Gastroesophageal sphincter (tissue), 4 donors: ENCODE results near the gene EGFR. TPM values are rescaled to one million over a fixed set of nuclear protein-coding genes. Genes with fewer than 3 reads are reported as not detected.

ENCODE experiments used
- ATAC-seq: fragments of 150-250 bp; one replicate; pipeline ENCODE4 v1.9.1; 2016; ENCODE audit warnings: mild to moderate bottlenecking, moderate library complexity
- H3K27ac ChIP-seq, 4 donors: fragments of 200-600 bp; sonication (generic) in 3 of 4; 1 replicate in 3 of 4; 2 replicates in 1 of 4; pipeline ENCODE4 v1.5.1; 2016 to 2019
- H3K27me3 ChIP-seq: fragments of 200-600 bp; sonication (generic); one replicate; pipeline ENCODE4 v1.5.1; 2019
- H3K36me3 ChIP-seq, 2 donors: fragments of 200-600 bp; sonication (generic); one replicate each; pipeline ENCODE4 v1.5.1; 2019; ENCODE audit warnings: control low read depth in 1 of 2
- H3K4me1 ChIP-seq, 3 donors: fragments of 200-600 bp; sonication (generic); 1 replicate in 2 of 3; 2 replicates in 1 of 3; pipeline ENCODE4 v1.5.1; 2016 to 2019; ENCODE audit warnings: control low read depth in 2 of 3
- H3K4me3 ChIP-seq, 2 donors: fragments of 200-600 bp; sonication (generic); one replicate each; pipeline ENCODE4 v1.5.1; 2019; ENCODE audit warnings: mild to moderate bottlenecking in 1 of 2, moderate library complexity in 1 of 2
- H3K9me3 ChIP-seq, 3 donors: fragments of 200-600 bp; sonication (generic); one replicate each; pipeline ENCODE4 v1.5.1; 2017 to 2019; ENCODE audit warnings: control low read depth in 2 of 3
- EP300 ChIP-seq: sonication (generic); formaldehyde crosslinking; IDR thresholded peaks from one replicate; pipeline ENCODE4 v1.6.1; 2017; ENCODE audit warnings: antibody characterized with exemption, mild to moderate bottlenecking
- POLR2A ChIP-seq, 2 donors: fragments of 450-650 bp; IDR thresholded peaks; one replicate each; pipeline ENCODE4 v1.6.1; 2017; ENCODE audit warnings: antibody characterized with exemption in 2 of 2, mild to moderate bottlenecking in 2 of 2, moderate library complexity in 1 of 2
- POLR2AphosphoS5 ChIP-seq: sonication (generic); formaldehyde crosslinking; IDR thresholded peaks from one replicate; pipeline ENCODE4 v1.6.1; 2017; ENCODE audit warnings: antibody characterized with exemption
- WGBS, 2 donors: methylation state at CpG; one replicate each; pipeline ENCODE4 v1.1.5; 2018; ENCODE audit warnings: low coverage in 1 of 2; 5-methylcytosine and 5-hydroxymethylcytosine counted together
- total RNA-seq, 4 donors: library from RNA; depleted of rRNA; stranded (reverse); fragments of >200 nt; gene quantifications; one replicate each; pipeline ENCODE4 v1.1.0, GENCODE V29; 2016
- TF ChIP-seq, protein P1 (sequence below), 4 experiments: fragments of 200-600 bp in 2 of 4; fragments of 450-650 bp in 2 of 4; sonication (generic) in 1 of 4; IDR thresholded peaks; one replicate each; pipeline ENCODE4 v1.5.1; 2017 to 2019; ENCODE audit warnings: antibody characterized with exemption in 4 of 4, mild to moderate bottlenecking in 2 of 4, moderate library complexity in 2 of 4

Gene EGFR
- total RNA-seq, 4 donors from 2014 or later = 85.7 to 126 (median 111) TPM

DNA sequence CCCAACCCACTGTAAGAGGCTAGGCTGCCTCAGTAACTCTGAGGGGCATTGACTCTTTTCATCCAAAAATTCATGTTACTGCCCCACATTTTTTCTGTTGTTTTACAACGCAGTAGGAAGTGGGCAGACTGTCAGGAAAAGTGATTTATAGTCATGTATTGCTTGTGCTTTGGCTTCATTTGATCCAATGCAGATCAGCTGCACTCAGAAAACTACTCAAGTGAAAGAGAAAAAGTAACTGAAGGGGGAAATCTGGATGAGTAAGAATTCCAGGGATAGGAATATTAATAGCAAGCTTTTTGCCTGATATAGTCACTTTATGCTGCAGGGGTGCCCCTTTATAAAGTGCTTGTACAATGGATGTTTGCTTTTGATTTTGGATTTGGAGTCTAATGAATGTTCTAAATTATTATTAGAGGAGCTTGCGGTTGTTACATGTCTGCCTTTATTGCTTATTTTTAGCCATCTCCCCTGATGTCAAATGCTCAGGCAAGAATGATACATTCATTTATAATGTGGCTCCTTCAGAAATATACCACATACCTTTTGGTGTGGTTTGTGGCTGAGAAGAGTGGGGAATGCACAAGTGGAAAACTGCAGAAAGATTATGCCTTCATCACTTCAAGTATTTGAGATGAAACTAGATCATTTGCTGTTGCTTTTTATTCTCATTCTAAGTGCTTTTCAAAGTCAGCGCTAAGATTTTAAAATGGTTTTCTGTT is 86.1 kb downstream of the EGFR start:
- 33 to 67% methylated on average over 2 to 3 of the region's 3 CpGs for WGBS, 2 donors
- peaks cover 9 to 98% (median 41%) of the 10 kb centered on the region in 3 donors for H3K4me1 ChIP-seq

DNA sequence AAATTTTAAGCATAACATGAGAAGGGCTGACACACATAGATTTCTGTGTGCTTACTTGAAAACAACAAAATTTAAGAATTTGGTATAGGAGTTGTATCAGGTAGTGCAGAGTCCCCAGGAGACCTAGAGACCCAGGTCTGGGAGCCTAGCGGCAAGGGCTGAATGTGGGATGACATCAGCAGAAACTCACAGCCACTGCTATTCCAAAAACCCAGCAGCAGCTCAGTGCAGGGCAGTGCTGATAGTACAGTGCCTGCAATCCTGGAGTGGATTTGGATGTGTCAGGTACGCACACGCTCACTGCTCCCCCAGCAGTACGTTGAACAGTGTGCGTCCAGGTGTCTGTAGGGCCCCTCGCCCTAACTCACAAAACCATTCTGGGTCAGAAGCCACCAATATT is 87.1 kb downstream of the EGFR start:
- H3K9me3 ChIP-seq = no peaks in the 10 kb centered on the region
- TF ChIP-seq EP300 = no peak
- TF ChIP-seq, protein P1, sequence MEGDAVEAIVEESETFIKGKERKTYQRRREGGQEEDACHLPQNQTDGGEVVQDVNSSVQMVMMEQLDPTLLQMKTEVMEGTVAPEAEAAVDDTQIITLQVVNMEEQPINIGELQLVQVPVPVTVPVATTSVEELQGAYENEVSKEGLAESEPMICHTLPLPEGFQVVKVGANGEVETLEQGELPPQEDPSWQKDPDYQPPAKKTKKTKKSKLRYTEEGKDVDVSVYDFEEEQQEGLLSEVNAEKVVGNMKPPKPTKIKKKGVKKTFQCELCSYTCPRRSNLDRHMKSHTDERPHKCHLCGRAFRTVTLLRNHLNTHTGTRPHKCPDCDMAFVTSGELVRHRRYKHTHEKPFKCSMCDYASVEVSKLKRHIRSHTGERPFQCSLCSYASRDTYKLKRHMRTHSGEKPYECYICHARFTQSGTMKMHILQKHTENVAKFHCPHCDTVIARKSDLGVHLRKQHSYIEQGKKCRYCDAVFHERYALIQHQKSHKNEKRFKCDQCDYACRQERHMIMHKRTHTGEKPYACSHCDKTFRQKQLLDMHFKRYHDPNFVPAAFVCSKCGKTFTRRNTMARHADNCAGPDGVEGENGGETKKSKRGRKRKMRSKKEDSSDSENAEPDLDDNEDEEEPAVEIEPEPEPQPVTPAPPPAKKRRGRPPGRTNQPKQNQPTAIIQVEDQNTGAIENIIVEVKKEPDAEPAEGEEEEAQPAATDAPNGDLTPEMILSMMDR (IDR thresholded peaks at IDR 0.05) = no peak
- peak overlapping the region in 3 of 4 donors; percentile 37 to 48 (median 38) for H3K27ac ChIP-seq
- no peaks in the 10 kb centered on the region for H3K27me3 ChIP-seq
- no peak for ATAC-seq
- no peaks in the 10 kb centered on the region for H3K36me3 ChIP-seq
- H3K4me1 ChIP-seq = peaks cover 11 to 98% (median 41%) of the 10 kb centered on the region in 3 donors
- no peak overlapping the region for H3K4me3 ChIP-seq
- 75 to 79% methylated on average over 4 to 6 of the region's 6 CpGs for WGBS, 2 donors

More for the DNA sequence above, 86.1 kb downstream of the EGFR start:
- H3K9me3 ChIP-seq = no peaks in the 10 kb centered on the region
- peak overlapping the region; percentile 12 to 58 (median 43) for H3K27ac ChIP-seq
- no peak for TF ChIP-seq EP300
- no peak for TF ChIP-seq POLR2A (IDR thresholded peaks at IDR 0.05)
- no peak for TF ChIP-seq POLR2AphosphoS5
- TF ChIP-seq, protein P1 (IDR thresholded peaks at IDR 0.05) = no peak
- ATAC-seq = no peak
- H3K4me3 ChIP-seq = no peak overlapping the region
- no peaks in the 10 kb centered on the region for H3K36me3 ChIP-seq
- H3K27me3 ChIP-seq = no peaks in the 10 kb centered on the region

DNA sequence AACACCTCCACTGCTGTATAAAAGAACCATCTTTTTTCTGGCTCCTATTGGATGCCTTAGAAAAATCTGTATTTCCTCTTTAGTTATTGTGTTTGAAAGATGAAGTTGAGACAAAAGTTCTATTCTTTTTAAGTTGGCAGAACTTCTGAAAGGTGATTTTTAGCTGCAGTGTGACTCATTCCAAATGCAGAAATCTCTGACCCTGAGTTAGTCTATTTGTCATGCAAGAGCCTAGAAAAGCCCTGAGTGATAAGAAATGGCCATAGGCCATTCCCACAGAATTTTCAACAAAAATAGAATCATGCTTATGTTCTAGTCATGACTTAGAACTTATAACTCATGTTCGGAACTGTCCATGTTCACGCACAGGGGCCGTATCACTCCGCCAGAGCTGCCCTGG is 89.1 kb downstream of the EGFR start:
- no peaks in the 10 kb centered on the region for H3K36me3 ChIP-seq
- H3K4me3 ChIP-seq = no peak overlapping the region
- no peaks in the 10 kb centered on the region for H3K27me3 ChIP-seq
- ATAC-seq = no peak
- 76 to 88% methylated on average over 4 of the region's 4 CpGs for WGBS, 2 donors
- H3K27ac ChIP-seq = no peak overlapping the region
- TF ChIP-seq, protein P1 (IDR thresholded peaks at IDR 0.05) = no peak
- no peak for TF ChIP-seq EP300
- no peak for TF ChIP-seq POLR2AphosphoS5
- TF ChIP-seq POLR2A (IDR thresholded peaks at IDR 0.05) = no peak
- peaks cover 11 to 99% (median 38%) of the 10 kb centered on the region in 3 donors for H3K4me1 ChIP-seq
- H3K9me3 ChIP-seq = no peaks in the 10 kb centered on the region

DNA sequence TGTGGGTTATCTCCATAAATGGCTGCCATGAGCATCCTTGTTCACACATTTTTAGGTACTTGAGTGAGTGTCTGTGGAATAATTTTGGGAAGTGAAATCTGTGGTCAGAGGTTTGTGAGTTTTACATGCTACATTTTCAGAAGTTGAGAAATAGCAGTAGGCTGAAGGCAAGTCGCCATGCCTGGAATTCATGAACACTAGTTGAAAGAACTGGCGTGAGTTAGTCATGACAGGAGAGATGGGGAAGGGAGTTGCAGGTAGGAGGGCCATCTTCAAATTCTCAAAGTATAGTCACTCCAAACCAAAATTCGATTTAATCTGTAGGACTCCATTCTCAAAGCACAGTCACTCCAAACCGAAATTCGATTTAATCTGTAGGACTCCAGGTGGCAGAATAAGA is 89.6 kb downstream of the EGFR start:
- TF ChIP-seq EP300 (no peak), POLR2AphosphoS5 (no peak), POLR2A (IDR thresholded peaks at IDR 0.05) (no peak)
- TF ChIP-seq, protein P1 (IDR thresholded peaks at IDR 0.05) = no peak
- Histone ChIP-seq H3K27ac (no peak overlapping the region), H3K9me3 (no peaks in the 10 kb centered on the region), H3K36me3 (no peaks in the 10 kb centered on the region), H3K27me3 (no peaks in the 10 kb centered on the region), H3K4me1 (peaks cover 11 to 98% (median 38%) of the 10 kb centered on the region in 3 donors), H3K4me3 (no peak overlapping the region)
- ATAC-seq = no peak
- 85 to 100% methylated on average over 4 to 5 of the region's 5 CpGs for WGBS, 2 donors

DNA sequence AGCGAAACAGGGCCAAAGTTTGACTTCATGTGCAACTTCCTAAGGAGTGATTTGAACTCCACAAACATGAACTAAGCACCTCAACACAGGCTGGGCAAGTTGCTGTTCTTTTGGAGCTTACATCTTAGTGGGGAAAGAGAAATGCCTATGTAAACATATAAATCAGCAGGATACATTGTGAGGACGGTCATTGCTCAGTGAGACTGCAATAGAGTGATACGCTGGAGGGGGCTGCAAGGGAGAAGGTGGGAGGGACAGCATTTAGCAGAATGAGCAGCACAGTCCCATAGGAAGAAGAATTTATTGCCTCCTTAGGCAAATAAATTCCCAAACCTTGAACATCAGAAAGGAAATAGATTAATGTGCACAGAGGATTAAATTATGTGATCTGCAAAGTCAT is 90.0 kb downstream of the EGFR start:
- Histone ChIP-seq H3K4me1 (peaks cover 11 to 97% (median 38%) of the 10 kb centered on the region in 3 donors), H3K4me3 (no peak overlapping the region), H3K36me3 (no peaks in the 10 kb centered on the region), H3K27me3 (no peaks in the 10 kb centered on the region), H3K27ac (peak overlapping the region in 1 of 4 donors; percentile 36), H3K9me3 (no peaks in the 10 kb centered on the region)
- TF ChIP-seq POLR2A (IDR thresholded peaks at IDR 0.05) = no peak
- TF ChIP-seq, protein P1 (IDR thresholded peaks at IDR 0.05) = no peak
- TF ChIP-seq EP300 = no peak
- no peak for TF ChIP-seq POLR2AphosphoS5
- WGBS, 2 donors = 60 to 67% methylated on average over 3 of the region's 3 CpGs
- no peak for ATAC-seq
